Lower leg skin (tissue), 3 donors: ENCODE measurements around the gene HNRNPAB.
"Not testable (repeated sequence)": the region's sequence is repeated elsewhere in the genome, so short reads cannot be mapped to it uniquely, and the experiment has no call there.

Experiments used
- POLR2A ChIP-seq, 2 donors: fragments of 450-650 bp; IDR thresholded peaks; one replicate each; pipeline ENCODE4 v1.6.1; 2016 to 2017; ENCODE audit warnings: antibody characterized with exemption in 2 of 2, mild to moderate bottlenecking in 1 of 2, moderate library complexity in 1 of 2
- TF ChIP-seq, protein P1 (sequence below), 3 donors: fragments of 450-650 bp; IDR thresholded peaks; one replicate each; pipeline ENCODE4 v1.5.1; 2016; ENCODE audit warnings: antibody characterized with exemption in 3 of 3, mild to moderate bottlenecking in 3 of 3, moderate library complexity in 2 of 3

DNA sequence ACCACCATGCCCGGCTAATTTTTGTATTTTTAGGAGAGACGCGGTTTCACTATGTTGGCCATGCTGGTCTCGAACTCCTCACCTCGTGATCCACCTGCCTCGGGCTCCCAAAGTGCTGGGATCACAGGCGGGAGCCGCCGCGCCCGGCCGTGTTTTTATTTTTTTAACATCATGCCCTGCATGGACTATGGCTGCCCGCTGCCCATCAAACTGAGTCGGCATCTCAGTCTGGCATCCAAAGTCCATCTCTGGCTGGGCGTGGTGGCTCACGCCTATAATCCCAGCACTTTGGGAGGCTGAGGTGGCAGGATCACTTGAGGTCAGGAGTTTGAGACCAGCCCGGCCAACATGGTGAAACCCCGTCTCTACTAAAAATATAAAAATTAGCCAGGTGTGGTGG, 49.3 kb downstream of the HNRNPAB start:
- TF ChIP-seq, protein P1, sequence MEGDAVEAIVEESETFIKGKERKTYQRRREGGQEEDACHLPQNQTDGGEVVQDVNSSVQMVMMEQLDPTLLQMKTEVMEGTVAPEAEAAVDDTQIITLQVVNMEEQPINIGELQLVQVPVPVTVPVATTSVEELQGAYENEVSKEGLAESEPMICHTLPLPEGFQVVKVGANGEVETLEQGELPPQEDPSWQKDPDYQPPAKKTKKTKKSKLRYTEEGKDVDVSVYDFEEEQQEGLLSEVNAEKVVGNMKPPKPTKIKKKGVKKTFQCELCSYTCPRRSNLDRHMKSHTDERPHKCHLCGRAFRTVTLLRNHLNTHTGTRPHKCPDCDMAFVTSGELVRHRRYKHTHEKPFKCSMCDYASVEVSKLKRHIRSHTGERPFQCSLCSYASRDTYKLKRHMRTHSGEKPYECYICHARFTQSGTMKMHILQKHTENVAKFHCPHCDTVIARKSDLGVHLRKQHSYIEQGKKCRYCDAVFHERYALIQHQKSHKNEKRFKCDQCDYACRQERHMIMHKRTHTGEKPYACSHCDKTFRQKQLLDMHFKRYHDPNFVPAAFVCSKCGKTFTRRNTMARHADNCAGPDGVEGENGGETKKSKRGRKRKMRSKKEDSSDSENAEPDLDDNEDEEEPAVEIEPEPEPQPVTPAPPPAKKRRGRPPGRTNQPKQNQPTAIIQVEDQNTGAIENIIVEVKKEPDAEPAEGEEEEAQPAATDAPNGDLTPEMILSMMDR (IDR thresholded peaks at IDR 0.05), result not testable (repeated sequence)
- not testable (repeated sequence) for TF ChIP-seq POLR2A (IDR thresholded peaks at IDR 0.05)
